Sigmoid colon (tissue), 4 donors: ENCODE measurements around the gene LIMK1.

Experiments
- POLR2A ChIP-seq, 2 donors: fragments of 450-650 bp; IDR thresholded peaks; one replicate each; pipeline ENCODE4 v1.6.1; 2016; ENCODE audit warnings: antibody characterized with exemption in 2 of 2, mild to moderate bottlenecking in 2 of 2, moderate library complexity in 2 of 2
- POLR2AphosphoS5 ChIP-seq, 4 donors: sonication (generic); formaldehyde crosslinking; IDR thresholded peaks; one replicate each; pipeline ENCODE4 v1.6.1; 2017; ENCODE audit warnings: antibody characterized with exemption in 4 of 4
- TF ChIP-seq, protein P1 (sequence below), 4 experiments: fragments of 450-650 bp in 3 of 4; fragments of 200-600 bp in 1 of 4; IDR thresholded peaks; one replicate each; pipeline ENCODE4 v1.5.1; 2016 to 2019; ENCODE audit warnings: antibody characterized with exemption in 4 of 4, mild to moderate bottlenecking in 3 of 4, moderate library complexity in 2 of 4

DNA sequence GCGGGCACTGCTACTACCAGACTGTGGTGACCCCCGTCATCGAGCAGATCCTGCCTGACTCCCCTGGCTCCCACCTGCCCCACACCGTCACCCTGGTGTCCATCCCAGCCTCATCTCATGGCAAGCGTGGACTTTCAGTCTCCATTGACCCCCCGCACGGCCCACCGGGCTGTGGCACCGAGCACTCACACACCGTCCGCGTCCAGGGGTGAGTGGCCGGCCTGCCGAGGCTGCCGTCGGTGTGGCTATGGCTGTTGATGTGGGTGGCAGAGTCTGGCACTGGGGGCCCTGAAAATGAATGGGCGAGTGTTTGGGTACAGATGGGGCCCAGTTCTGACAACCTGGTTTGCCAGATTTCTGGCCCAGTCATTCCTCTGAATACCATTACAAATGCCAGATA, 15.4 kb downstream of the LIMK1 start:
- TF ChIP-seq, protein P1, sequence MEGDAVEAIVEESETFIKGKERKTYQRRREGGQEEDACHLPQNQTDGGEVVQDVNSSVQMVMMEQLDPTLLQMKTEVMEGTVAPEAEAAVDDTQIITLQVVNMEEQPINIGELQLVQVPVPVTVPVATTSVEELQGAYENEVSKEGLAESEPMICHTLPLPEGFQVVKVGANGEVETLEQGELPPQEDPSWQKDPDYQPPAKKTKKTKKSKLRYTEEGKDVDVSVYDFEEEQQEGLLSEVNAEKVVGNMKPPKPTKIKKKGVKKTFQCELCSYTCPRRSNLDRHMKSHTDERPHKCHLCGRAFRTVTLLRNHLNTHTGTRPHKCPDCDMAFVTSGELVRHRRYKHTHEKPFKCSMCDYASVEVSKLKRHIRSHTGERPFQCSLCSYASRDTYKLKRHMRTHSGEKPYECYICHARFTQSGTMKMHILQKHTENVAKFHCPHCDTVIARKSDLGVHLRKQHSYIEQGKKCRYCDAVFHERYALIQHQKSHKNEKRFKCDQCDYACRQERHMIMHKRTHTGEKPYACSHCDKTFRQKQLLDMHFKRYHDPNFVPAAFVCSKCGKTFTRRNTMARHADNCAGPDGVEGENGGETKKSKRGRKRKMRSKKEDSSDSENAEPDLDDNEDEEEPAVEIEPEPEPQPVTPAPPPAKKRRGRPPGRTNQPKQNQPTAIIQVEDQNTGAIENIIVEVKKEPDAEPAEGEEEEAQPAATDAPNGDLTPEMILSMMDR (IDR thresholded peaks at IDR 0.05) = no peak
- TF ChIP-seq POLR2AphosphoS5 (IDR thresholded peaks at IDR 0.05) (no peak), POLR2A (IDR thresholded peaks at IDR 0.05) (no peak)
